GM21360 (cell line): Measurements from ENCODE around the gene APOLD1.
A peak's percentile ranks its signal among the peaks of the same experiment; 100 is the strongest.
"Not testable (repeated sequence)": the region's sequence is repeated elsewhere in the genome, so short reads cannot be mapped to it uniquely, and the experiment has no call there.

Experiments
- ATAC-seq: cut with Tn5 transposase; IDR thresholded peaks from one replicate; pipeline ENCODE4 v1.9.1; 2021; ENCODE audit warnings: mild to moderate bottlenecking, moderate library complexity; ENCODE audit not compliant: unreplicated experiment

APOLD1 gene, protein sequence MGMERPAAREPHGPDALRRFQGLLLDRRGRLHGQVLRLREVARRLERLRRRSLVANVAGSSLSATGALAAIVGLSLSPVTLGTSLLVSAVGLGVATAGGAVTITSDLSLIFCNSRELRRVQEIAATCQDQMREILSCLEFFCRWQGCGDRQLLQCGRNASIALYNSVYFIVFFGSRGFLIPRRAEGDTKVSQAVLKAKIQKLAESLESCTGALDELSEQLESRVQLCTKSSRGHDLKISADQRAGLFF

DNA sequence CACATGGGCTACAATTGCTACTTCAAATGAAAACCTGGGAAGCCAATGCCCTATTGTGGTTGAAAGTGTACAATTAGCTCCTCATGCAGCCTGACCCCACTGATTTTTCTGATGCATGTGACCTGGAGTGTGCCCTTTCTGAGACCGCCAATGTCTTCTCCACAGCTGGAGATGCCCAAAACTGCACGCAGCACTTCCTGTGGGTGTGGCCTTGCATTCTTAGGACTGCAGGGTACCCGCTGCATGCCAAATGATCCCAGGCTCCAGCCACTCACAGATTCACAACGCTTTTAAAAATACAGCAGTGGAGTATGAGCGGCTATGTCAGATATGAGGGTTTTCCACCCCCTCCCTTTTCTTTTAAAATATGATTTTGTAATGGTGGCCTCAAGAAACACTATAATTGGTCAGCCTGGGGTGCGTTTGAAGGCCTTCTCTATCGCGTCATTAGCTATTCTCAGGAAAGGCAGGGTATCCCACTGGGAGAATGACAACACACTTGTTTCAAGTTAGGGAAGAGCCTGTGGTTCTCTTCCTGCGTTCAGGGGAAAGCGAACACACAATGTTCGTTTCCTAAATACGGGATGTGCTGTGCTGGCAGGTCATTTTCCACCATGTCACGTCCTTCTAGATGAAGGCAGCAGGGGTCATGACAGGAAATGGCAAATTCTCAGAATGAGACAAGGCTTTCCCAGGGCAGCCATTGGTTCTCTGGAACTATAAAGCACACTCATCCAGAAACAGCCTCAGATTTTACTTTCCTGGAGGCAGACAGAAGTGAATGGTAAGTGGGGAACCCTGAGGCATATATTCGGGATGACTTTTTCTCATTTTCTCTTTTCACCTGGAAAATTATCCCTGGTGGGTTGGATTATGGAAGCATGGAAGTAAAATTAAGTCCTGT, at the start of gene APOLD1:
TSS of gene APOLD1 (plus strand) at position 749 of the 904 bp plus-strand sequence. CDS start at position 782, 33 bp downstream.
- no peak for ATAC-seq

DNA sequence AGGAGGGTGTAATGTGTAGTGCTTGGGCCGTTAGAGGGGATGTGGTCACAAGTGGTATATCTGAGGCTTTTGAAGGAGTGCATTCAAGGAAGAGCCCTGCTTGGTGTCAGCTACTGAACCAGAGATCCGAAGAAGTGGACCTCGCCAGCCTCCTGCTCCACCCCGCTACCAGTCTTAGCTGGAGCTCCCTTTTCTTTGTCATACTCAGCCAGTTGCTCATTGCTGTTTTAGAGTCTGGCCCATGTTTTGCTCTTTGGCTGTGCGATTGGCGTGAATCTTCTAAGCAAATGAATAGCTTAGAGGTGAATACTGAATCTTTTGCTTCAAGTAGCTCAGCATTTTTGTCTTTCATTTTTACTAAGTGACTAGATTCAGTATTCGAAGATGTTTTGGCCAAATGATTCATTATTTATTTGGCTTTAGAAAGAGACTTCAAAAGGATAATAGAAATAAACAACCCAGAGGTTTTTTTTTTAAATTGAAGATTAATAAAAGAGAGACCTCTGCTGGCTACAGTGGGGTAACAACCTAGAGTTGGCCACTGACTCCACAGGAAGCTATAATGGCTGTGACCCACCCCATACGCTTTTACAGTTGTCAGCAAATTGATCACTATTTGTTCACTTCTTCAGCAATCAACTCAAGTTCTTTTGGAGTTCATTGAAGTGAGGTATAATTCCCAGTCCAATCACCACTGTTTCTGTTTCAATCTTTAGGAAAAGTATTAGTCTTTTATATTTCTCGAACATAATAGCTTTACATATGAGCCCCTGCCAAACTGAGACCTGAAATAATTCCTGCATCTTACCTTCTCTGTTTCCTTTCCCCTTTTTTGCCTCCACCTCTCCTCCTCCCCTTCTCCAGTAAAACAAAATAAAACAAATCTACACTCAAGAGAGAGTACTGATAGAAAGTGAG, 48.4 kb upstream of the APOLD1 start:
- peak; percentile 65 for ATAC-seq

DNA sequence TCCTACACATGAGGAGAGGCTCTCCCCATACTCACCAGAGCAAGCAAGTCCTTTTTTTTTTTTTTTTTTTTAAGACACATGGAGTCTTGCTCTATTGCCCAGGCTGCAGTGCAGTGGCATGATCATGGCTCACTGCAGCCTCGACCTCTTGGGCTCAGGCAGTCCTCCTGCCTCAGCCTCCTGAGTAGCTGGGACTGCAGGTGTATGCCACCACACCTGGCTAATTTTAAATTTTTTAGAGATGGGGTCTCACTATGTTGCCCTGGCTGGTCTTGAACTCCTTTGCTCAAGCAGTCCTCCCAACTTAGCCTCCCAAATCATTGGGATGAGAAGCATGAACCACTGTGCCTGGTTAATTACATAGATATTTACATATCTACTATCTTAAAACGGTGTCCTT, 47.3 kb upstream of the APOLD1 start:
- not testable (repeated sequence) for ATAC-seq

DNA sequence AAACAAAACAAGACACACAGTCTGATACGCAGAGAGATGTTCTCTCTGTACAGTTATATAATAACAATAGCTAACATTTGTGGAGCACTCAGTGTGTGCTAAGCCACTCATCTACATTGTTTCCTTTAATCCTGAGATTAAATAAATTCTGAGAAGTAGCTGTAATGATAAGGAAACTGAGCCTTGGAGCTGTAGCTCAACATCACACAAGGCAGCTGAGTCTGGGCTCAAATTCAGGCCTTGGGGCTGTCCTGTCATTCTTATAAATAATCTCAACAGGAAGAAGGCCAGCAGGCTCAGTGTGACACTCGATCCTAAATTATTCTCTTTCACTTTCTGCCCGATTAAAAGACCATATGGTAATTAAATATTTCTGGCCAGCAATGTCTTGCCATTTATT, 43.8 kb upstream of the APOLD1 start:
- ATAC-seq = no peak

DNA sequence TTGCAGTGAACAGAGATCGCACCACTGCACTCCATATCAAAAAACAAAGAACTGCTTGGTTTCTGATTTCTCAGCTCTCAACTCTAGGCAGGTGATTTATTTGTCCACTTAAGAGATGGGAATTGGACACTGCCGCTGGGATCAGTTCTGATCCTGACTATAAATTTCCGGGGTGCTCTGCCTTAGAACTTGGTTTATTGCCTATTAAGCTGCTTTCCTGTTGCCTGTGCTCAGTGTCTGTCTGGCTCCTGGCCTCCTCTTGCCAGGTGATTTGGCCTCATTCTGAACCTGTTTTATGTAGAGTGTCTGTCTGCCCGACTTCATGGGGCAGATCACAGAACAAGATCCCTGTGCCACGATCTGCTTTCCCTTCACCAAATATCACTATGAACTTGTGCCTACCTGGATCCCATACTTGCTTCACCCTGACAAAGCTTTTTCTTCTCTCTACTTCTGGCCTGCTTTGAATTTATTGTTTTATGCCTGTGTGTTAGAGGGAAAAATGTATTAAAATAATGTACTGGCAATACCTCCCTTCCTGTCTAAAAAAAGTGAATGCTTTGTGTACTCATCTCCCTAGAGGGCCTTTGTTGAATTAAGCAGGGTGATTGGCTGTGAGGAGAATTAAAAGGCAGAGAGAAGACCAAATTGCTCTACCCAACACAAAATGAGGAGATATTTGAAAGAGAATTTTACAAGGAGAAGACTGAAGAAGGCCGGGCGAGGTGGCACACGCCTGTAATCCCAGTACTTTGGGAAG, 40.7 kb upstream of the APOLD1 start:
- ATAC-seq = no peak

DNA sequence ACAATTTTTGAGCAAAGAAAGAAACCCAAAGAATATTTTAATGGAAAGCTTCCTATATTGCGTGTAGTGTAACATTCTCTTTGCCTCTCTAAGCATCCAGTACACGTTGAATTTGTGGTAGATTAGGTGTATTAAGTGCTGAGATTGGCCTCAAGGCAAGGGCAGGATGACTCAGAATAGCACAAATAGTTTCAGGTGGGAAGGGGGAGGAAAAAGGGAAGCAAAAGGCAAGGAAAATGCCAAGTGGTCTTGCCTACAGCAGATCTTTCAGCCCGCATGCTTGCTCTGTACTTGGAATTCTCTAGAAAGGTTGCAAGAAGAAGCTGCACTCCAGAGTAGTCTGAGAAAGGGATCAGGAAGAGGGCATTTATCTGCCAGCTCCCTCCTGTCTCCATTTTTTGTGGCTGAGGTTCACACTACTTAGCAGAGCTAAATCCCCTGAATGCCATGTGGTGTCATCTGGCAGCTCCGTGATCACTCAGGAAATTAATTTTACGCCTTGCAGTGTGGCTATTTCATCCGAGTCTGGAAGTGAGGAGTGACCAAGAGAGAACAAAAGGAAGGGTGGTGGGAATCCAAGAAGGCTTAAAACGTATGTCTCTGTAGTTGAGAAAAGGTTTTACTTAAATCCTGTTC, 39.8 kb upstream of the APOLD1 start:
- ATAC-seq = no peak

DNA sequence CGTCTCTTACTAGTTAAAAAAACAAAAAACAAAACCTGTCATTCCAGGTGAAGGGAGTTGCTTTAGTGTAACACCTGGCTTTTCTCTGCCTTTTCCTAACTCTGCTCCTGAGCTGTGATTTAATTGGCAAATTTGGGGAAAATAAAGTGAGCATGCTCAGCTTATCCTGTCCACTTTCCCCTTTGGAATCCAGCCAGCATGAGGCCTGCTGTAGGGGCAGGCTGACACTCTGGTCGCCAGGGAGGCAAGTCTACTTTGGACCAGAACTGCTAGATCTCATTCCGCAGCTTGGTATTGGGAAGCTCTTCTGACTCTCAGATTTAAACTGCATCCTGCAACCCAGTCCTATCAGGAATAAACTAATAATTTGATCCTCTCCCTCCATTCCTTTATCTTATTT, 38.2 kb upstream of the APOLD1 start:
- no peak for ATAC-seq

DNA sequence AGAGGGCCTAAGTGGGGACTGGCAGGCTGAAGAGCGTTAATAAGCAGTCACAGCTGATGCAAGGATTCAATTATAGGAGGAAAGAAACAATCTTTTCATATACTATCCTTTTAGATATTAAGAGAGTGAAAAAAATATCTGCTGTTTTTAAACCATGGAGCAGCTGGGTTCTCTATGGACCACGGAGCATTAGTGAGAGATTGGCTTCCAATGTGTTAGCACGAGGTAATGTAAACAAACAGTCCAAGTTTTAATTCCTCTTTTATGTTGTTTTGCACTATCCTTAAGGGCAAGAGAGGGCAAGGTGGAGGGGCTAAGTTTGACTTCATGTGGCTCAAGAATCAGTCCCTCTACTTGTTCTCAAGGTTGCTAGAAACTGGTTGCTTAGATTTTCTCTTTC, 37.4 kb upstream of the APOLD1 start:
- no peak for ATAC-seq

DNA sequence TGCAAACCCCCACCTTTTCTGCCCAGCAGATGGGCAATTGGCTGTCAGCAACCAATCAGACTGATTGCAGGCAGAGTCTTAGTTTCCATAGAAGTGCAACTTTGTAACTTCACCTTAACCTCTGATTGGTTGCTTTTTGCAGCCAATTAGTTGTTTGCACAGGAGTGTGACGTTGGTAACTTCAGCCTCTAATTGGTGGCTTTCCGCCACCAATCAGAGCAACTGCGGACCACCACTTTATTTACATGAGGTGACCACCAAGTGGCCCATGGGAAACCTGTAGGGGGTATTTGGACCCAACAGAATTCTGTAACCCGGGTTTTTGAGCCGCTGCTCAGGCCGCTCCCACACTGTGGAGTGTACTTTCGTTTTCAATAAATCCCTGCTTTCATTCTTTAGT, 36.0 kb upstream of the APOLD1 start:
- ATAC-seq = no peak

DNA sequence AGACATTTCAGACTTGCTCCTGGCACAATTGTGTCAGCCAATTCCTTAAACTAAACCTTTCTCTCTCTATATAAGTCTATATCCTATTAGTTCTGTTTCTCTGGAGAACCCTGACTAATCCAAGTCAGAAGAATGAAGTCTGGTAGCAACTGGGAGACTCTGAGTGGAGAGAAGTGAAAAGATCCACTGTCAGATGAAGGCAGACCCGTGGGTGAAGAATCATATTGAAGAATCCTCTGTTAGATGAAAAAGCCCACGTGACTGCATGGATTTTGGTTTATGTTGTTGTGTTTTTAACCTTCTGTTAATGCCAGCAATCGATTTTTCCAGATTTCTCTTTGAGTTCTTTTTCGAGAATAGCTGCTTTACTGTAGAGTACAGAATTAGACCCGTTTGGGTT, 29.5 kb upstream of the APOLD1 start:
- ATAC-seq = no peak

DNA sequence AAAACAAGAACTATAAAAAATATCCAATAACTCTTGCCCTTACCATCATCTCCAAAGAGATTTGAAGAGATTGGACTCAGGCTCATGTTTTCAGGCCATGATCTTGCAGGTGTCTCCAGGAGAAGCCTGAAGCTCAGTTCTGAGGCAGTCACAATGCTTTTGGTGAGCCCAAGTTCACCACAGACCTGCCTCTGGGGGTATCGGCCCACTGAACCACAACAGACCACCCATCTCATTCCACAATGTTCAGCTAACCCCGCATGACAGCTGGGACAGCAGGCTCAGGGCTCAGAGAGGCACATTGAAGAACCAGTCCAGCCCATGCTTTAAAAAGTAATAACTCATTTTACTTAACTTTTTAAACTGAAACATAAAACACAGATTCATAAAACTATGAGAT, 28.3 kb upstream of the APOLD1 start:
- ATAC-seq = no peak

DNA sequence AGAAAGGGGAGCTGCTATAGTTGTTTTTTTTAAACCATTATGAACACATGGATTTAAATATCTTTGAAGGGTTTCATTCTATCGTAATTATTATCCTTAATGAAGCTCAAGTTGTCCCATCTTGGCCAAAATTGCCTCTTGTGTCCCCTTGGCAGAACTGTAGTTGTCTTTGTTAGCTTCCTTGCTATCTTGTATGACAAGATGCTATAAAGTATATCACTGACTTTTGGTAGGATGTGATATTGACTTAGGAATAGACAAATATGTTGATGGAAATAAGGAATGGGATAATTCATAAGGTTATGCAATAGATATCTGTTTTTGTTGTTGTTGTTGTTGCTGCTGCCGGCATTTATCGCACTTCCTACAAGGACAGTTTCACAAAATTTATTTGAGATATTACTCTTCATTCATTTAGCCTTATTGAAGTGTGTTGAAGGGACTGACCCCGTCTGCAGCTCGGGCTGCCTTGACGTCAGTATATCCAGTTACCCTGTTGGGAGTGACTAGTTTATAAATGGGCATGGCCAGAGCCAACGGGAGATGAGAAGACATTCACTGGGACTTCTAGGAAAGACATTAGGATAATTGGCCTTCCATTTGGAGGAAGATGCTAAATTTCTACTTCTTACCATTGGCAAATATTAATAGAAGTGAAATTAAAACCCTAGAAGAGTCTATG, 26.1 kb upstream of the APOLD1 start:
- no peak for ATAC-seq

DNA sequence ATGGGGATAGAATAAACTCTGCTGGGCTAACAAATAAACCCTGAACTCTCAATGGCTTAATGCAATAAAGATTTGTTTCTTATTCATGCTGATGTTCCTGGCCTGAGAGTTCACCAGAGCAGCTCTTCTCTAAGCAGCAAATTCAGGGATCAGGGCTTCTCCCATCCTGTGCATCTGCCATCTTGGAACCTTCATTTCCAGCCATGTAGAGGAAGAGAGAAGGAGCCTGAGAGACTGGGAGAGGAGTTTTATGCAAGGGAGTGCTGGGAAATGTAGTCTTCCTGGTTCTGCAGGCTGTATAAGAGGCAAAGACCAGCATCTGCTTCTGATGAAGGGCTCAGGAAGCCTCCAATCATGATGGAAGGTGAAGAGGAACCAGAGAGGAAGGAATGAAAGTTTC, 20.6 kb upstream of the APOLD1 start:
- ATAC-seq = no peak

DNA sequence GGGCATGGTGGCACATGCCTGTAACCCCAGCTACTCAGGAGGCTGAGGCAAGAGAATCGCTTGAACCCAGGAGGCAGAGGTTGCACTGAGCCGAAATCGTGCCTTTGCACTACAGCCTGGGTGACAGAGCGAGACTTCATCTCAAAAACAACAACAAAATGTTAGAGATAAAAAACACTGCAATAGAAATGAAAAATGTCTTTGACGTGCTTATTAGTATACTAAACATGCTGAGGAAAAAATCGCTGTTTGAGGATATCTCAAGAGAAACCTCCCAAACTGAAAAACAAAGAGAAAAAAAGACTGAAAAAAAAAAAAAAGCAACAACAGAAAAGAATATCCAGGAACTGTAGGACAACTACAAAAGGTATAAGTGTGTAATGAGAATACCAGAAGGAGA, 15.2 kb upstream of the APOLD1 start:
- ATAC-seq = no peak

DNA sequence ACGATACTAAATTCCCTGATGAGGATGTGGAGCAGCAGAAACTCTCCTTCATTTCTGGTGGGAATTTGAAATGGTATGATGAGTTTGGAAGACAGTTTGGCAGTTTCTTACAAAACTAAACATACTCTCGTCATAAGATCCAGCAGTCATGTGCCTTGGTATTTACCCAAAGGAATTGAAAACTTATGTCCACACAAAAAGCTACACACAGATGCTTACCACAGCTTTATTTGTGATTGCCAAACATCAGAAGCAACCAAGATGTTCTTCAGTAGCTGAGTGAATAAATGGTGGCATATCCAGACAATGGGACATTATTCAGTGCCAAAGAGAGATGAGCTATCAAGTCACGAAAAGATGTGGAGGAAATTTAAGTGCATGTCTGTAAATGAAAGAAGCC, 10.7 kb upstream of the APOLD1 start:
- ATAC-seq = no peak

DNA sequence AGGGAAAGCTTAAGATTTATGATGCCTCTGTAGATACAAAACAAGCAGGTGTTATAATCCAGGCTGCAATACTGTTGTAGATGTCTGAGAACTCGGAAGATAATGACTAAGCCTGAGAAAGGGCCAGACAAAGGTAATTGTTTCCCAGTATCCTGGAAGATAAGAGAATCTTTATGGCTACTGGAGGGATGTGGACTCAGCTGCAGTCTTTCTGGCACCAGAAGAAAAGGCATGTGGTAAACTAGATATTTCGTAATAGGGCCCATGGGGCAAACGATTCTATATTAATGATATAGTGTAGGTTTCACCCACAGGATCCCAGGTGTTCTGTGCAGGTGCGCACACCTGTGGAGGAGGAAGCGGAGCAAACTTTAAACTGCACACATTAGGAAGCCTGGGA, 9.2 kb upstream of the APOLD1 start:
- ATAC-seq = no peak

DNA sequence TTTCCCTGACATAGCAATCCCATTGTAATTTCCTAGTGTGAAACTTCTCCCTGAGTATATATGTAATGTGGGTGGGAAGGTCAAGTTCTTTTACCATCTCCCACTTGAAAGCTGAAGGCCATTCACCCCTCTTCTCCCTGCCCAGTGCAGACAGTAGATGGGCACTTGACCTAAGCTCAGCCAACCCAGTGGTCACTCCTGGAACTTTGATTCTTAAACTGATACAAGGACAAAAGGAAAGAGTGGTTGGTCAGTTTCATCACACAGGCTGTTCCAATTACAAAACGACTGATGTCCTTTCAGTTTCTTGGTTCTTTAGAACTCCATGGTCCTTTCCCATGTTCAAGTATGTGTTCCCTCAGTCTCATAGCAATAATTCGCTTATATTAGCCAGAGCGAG, 8.4 kb upstream of the APOLD1 start:
- ATAC-seq = no peak

DNA sequence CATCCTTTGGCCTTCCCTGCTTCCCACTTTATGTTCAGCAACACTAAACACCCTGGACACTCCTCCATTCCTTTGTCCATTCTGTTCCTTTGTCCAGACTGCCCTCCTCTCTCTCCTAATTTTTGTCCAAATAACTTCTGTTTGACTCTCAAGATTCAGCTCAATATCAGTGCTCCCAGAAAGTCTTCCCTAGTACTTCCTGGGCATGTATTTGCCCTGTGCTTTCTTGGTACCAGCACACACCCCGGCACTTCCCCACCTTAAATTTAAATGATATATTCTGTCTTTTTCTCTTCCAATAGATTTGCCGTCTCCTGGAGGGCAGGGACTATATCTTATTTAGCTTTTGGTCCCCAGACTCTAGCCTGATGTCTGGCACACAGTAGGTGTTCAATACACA, 6.5 kb upstream of the APOLD1 start:
- no peak for ATAC-seq

DNA sequence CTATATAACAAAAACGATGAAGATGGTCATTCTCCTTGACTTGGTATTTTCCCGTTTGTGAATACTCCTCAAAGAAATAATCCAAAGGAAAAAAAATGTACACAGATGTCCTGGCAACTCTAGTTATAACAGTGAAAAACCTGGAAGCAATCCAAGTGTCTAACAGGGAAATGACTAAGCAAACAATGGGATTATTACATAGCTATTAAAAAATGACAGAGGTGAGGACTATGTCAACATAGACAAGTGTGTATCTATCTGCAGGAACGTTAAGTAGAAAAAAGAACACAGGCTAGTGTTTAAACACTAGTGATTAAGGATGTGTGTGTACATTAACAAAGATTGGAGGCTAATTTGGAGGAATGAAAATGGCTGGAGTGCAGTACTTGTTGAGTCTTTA, 5.9 kb upstream of the APOLD1 start:
- ATAC-seq = no peak

DNA sequence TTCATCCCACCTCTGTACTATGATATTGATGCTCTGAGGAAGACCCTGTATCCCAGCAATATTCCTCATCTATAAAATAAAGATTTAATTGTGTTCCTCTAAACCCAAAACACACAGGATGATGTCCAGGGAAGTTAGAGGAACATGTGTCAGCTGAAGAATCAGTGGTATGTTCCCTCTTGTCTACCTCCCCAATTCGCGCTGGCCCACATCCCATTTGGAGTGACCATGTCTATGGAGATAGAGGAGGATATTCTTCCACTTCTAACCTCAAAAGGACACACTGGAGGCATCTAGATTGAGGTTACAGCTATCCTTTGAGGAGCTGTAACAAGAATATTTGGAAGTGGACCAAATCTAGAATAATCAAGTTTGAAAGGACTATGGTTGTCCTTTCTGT, 1.3 kb upstream of the APOLD1 start:
- no peak for ATAC-seq
